HG03571 (cell line): ENCODE measurements around the gene ASB10.

Source experiments
- ATAC-seq: cut with Tn5 transposase; IDR thresholded peaks from one replicate; pipeline ENCODE4 v1.9.1; 2021; ENCODE audit not compliant: unreplicated experiment

The ASB10 gene

GRCh38 chr7:151210087-151210854 lies 23.2 kb upstream of the ASB10 start, which contains the start of gene H2BK1:
Gene H2BK1 (minus strand): TSS chr7:151210488. CDS start chr7:151210318, 170 bp downstream.
- ATAC-seq: no peak

GRCh38 chr7:151209588-151209987 lies 22.5 kb upstream of the ASB10 start:
- ATAC-seq: no peak

- ATAC-seq: no peak
Measured at GRCh38 chr7:151208253-151208862, 21.3 kb upstream of the ASB10 start.

GRCh38 chr7:151207804-151208203 lies 20.8 kb upstream of the ASB10 start:
- no peak for ATAC-seq

GRCh38 chr7:151207315-151207714 lies 20.3 kb upstream of the ASB10 start:
- ATAC-seq: no peak

- ATAC-seq: no peak
Measured at GRCh38 chr7:151206914-151207313, 19.9 kb upstream of the ASB10 start.

GRCh38 chr7:151205730-151206129 lies 18.7 kb upstream of the ASB10 start:
- no peak for ATAC-seq

GRCh38 chr7:151204383-151205032 lies 17.5 kb upstream of the ASB10 start:
- ATAC-seq: no peak

GRCh38 chr7:151202836-151203235 lies 15.8 kb upstream of the ASB10 start:
- no peak for ATAC-seq

GRCh38 chr7:151201751-151202150 lies 14.7 kb upstream of the ASB10 start:
- ATAC-seq: no peak

GRCh38 chr7:151201344-151201743 lies 14.3 kb upstream of the ASB10 start:
- ATAC-seq: no peak

- no peak for ATAC-seq
Measured at GRCh38 chr7:151198945-151199848, 12.1 kb upstream of the ASB10 start.

GRCh38 chr7:151197932-151198331 lies 10.9 kb upstream of the ASB10 start:
- ATAC-seq: no peak

GRCh38 chr7:151195616-151196450 lies 8.8 kb upstream of the ASB10 start:
- no peak for ATAC-seq

GRCh38 chr7:151194188-151194587 lies 7.1 kb upstream of the ASB10 start:
- ATAC-seq: no peak

GRCh38 chr7:151193203-151193978 lies 6.3 kb upstream of the ASB10 start:
- ATAC-seq: no peak

GRCh38 chr7:151192002-151192539 lies 5.0 kb upstream of the ASB10 start:
- no peak for ATAC-seq

GRCh38 chr7:151191544-151191943 lies 4.5 kb upstream of the ASB10 start:
- ATAC-seq: no peak

- ATAC-seq: no peak
Measured at GRCh38 chr7:151189038-151189437, 2.0 kb upstream of the ASB10 start.
